RKO (cell line): ENCODE data around the gene RHBG.
"Not testable (repeated sequence)": the region's sequence is repeated elsewhere in the genome, so short reads cannot be mapped to it uniquely, and the experiment has no call there.

Source experiments
- DNase-seq: peaks from one replicate; pipeline ENCODE4 v3.0.0-alpha.2; 2016; ENCODE audit warnings: low spot score

The RHBG gene

DNA sequence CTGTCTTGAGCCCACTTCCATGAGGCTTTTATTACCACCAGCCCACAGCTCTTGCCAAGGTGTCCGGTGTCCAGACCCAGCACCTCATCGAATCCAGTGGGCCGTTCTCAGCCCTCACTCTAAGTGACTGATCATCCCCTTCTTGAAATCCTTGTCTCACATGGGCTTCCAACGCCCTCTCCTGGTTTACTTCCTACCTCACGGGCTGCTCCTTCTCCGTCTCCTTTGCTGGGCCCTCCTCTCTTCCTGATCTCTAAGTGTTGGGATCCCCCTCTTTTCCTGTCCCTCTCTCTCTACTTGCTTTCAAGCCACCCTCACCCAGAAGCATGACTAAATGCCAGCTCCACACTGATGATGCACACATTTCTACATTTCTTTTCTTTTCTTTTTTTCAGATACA, 9.0 kb upstream of the RHBG start:
- DNase-seq, result peak; percentile 18

DNA sequence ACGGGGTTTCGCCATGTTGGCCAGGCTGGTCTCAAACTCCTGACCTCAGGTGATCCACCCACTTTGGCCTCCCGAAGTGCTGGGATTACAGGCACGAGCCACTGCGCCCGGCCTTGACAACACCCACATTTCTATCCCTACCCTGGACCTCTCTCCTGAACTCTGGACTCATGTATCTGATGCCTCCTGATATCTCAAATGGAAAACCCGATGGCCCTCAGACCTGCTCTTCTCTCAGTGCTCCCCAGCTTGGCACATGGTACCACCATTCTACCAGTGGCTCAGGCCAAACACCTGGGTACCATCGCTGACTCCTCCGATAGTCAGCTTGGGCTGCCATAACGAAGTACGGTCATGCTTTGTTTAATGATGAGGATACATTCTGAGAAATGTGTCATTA, 8.5 kb upstream of the RHBG start:
- no peak for DNase-seq

GRCh38 chr1:156365754-156366153, 3.3 kb upstream of the RHBG start:
- no peak for DNase-seq

- no peak for DNase-seq
Measured at GRCh38 chr1:156366378-156367166, 2.4 kb upstream of the RHBG start.

- no peak for DNase-seq
Measured at GRCh38 chr1:156367383-156368156, 1.4 kb upstream of the RHBG start.

DNA sequence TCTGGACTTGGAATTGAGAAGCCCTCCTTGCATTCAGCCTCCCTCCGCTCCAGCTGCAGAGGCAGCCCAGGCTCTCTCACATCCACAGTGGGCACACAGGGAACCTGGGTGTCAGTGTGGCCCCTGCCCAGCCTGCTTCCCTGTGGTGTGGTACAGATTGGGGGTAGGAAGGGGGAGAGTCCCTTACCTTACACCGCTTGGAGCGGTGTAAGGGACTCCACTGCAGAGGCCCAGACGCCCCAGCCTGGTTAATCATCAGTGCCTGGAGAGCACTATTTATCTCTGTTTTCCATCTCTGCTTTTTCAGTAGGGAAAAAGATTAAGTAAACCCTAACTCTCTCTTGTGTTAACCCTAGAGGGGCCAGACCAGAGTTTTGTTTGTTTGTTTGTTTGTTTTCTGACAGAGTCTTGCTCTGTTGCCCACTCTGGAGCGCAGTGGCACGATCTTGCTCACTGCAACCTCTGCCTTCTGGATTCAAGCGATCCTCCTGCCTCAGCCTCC, 803 bp upstream of the RHBG start:
- DNase-seq, result no peak

- not testable (repeated sequence) for DNase-seq
Measured at GRCh38 chr1:156369685-156370286, 775 bp downstream of the RHBG start.

DNA sequence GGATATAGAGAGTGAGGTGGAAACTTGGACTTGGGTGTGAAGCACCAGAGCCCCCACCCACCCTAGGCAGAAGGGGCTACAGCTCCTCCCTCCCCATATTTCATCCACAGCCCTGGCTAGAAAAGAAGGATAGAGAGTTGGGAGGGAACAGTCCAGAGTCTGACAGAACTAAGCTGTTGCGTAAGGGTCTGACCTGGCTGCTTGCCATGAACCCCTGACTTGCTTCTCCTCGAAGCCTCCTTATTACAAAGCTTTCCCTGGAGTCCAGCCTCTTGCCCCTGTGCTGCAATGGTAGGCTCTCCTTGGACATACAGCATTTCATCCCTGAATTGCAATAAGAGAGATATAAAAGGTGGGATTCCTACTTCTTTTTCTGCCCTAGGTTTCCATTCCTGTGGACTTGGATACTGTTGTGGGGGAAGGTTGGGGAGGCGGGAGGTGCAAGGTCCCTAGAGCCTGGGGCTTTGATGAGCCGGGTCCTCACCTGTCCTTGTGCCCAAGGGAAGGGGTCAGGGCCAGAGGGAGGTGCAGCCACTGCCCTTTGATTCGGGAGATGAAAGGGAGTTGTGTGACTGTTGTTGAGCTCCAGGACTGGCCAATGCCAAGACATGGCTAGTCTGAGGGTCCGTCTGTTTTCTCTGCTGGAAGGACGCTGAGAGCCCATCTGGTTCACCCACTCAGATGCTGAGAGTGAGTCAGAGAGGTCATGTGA, 2.7 kb downstream of the RHBG start:
- DNase-seq, result no peak

DNA sequence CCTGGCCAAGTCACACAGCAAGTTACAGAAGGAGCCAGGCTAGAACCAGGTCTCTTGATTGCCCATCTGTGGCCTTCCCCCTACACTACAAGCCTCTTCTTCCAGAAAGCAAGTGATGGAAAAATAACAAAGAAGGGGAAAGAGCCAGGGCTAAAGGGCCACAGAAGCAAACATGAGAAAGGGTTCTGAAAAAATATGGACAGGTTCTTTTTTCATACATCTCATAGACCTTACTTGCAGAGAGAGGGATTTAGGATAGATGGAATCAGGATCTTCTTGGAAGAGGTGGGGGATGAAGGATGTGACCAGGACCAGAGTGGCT, 3.2 kb downstream of the RHBG start:
- DNase-seq, result peak; percentile 61

DNA sequence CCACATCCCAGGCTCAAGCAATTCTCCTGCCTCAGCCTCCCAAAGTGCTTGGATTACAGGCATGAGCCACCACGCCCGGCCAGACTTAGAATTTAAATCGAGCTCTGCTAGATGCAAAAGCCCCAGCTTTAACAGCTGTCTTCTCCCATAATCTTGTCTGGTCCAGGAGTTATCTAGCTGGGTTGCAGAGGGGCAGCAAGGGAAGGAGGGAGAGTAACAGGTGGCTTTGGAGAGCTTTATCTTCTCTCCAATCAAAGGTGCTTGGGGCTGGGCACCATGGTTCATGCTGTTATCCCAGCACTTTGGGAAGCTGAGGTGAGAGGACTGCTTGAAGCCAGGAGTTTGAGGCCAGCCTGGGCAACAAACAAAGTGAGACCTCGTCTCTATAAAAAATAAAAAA, 3.9 kb downstream of the RHBG start:
- no peak for DNase-seq

GRCh38 chr1:156373546-156373945, 4.5 kb downstream of the RHBG start:
- DNase-seq, result no peak

- no peak for DNase-seq
Measured at GRCh38 chr1:156376146-156376545, 7.1 kb downstream of the RHBG start.

GRCh38 chr1:156376958-156377919, 8.2 kb downstream of the RHBG start:
- no peak for DNase-seq

DNA sequence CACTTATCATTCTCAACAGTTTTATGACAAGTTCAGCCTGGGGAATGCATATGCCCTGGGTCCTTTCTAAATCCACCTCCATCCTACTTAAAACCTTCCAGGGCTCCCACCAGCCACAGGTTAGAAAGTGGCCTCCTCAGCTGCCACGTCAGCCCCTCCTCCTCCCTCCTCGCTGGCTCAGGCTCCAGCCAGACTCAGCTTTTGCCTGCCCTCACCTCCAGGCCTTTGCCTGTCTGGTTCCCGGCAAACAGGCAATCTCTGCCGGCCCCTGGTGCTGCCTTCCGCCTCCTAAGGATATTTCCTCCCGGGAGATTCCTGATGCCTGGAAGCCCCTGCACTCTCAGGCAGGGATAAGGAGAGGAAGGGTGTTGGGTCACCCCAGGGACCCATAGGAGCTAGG, 9.5 kb downstream of the RHBG start:
- DNase-seq, result no peak

DNA sequence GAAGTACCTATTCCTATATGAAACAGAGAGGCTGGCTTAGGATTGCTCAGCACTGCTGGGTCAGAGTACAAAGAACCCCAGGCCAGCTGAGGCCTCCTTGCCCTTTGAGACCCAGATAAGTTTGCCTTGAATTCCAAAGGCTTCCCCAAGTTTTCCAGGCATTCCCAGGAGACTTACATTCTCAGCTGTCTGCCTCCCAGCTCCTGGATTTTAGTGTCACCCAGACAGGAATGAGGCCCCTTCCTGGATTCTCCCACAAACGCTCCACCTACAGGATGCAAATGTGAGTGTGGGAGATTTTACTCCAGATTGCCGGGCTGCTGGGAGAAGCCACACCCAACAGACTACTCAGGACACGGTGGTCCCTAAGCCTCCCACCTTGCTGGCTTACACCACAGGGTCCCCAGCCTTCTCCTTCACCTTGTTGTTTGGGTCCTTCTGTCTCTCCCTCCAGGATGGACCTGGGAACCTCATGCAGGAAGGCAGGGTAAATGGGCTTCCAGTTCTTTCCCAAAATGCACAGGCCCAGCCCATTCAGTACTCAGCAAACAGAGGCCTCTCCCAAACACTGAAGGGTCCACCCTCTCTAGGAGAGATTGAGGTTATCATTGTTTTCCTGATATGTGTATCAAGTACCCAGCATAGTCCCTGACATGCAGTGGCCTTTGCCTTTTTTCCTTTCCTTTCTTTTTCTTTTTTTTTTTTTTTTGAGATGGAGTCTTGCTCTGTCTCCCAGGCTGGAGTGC, 10.6 kb downstream of the RHBG start:
- peak; percentile 26 for DNase-seq

GRCh38 chr1:156382561-156382960, 13.6 kb downstream of the RHBG start:
- DNase-seq, result no peak

GRCh38 chr1:156383023-156383422, 14.0 kb downstream of the RHBG start:
- peak; percentile 64 for DNase-seq

DNA sequence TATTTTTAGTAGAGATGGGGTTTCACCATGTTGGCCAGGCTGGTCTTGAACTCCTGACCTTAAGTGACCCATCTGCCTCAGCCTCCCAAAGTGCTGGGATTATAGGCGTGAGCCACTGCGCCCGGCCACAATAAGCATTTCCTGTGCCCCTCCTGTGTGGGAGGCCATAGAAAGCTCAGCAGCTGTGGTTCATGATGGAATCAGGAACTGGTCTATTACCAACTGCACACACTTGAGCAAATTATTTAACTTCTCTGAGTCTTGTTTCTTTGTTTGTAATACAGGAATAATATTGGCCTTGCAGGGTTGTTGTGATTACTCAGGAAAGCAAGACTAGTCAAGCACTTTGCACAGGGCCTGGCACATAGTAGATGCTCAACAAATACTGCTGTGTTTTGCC, 15.0 kb downstream of the RHBG start:
- DNase-seq, result no peak

GRCh38 chr1:156384658-156385057, 15.6 kb downstream of the RHBG start:
- DNase-seq, result no peak

- DNase-seq, result peak; percentile 75
Measured at GRCh38 chr1:156385534-156386031, 16.6 kb downstream of the RHBG start.
